GM12873 (cell line): ENCODE results near the gene BABAM2.
A peak's percentile ranks its signal among the peaks of the same experiment; 100 is the strongest.

Experiments
- TF ChIP-seq, protein P1 (sequence below): IDR thresholded peaks from 2 replicates; pipeline ENCODE4 v1.5.1; 2012; ENCODE audit warnings: low read depth, mild to moderate bottlenecking, moderate library complexity, low read length, control low read depth; ENCODE audit not compliant: insufficient read depth; ENCODE audit errors: missing control alignments

Gene BABAM2

DNA sequence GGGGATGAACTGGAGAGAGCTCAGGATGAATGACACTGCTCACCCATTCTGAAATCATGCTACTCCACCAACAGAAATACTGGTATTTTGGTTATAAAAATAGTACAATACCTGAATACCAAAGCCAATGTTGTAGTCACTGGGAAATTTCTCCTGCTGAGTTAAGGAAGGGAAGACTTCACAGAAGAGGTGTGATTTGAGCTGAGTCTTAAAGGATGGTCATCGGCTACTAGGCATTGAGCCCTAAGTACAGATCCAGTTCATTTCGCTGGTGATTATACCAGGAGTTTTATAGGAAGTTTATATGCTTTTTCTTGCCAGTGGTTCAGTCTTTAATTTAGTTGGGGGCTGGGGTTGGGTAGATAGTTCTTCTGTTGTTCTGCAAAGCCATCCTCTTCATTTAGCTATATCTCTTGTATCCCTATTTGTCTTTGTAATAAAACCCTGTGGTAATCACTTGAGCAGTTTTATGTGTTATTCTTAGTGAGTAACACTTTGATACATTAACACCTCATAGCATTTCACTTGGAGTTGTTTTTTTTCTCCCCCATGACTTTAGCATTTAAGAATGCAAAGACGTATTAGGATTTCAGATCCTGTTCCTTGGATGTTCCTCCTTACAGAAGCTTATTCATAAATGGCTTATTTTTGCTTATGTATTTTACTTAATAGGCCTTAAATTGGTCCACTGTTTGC, 262.2 kb downstream of the BABAM2 start:
- TF ChIP-seq, protein P1, sequence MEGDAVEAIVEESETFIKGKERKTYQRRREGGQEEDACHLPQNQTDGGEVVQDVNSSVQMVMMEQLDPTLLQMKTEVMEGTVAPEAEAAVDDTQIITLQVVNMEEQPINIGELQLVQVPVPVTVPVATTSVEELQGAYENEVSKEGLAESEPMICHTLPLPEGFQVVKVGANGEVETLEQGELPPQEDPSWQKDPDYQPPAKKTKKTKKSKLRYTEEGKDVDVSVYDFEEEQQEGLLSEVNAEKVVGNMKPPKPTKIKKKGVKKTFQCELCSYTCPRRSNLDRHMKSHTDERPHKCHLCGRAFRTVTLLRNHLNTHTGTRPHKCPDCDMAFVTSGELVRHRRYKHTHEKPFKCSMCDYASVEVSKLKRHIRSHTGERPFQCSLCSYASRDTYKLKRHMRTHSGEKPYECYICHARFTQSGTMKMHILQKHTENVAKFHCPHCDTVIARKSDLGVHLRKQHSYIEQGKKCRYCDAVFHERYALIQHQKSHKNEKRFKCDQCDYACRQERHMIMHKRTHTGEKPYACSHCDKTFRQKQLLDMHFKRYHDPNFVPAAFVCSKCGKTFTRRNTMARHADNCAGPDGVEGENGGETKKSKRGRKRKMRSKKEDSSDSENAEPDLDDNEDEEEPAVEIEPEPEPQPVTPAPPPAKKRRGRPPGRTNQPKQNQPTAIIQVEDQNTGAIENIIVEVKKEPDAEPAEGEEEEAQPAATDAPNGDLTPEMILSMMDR = no peak

DNA sequence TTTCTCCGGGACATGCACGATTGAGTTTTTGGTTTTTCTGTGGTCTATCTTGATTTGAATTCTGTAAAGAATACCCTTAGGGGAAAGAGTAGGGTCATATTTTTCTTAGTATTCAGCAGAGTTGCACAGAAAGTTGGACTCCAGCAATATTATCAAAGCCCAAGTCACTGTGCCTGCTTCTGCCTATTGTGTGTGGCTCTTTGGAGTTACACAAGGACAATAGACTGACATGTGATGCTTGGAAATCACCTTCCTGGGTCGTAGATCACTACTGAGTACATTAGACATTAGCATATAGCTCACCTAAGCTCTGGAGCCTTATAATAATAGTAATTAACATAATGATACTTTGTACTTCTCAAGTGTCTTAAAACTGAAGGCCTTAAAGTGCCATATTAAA, 263.3 kb downstream of the BABAM2 start:
- TF ChIP-seq, protein P1 = no peak

DNA sequence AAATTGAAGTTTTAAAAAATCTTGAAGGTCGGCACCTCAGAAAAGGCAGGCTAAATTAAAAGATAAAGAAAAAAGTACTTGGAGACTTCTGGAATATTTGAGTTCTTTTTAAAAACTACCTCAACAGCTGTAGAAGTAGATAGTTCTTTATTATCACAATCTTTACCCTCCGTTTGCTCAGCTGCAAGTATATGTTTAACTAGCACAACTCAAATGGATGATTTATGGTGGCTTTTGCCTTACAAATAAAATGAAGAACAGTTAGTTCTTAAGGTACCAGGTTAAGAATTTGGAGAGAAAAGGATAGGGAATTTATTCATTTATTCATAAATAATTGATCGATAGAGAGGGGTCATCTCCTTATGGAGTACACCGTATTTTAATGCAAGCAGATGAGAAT, 264.6 kb downstream of the BABAM2 start:
- TF ChIP-seq, protein P1 = no peak

DNA sequence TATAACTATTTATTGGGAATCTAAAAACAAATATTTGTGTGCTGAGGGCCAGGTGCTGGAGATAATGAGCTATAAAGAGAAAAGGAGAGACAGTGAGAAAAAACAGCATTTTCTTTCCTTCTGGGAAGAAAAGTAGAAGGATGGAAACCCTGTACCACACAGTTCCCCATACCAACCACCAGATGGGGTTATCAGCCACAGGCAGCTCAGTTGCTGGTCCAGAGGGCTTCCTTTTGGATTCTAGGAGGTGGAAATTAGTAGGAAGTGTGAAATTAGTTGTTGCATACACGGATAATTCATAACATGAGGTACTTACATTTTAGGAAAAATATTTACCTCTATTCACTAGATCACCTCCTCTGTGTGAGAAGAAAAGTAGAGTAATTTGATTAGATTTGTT, 265.1 kb downstream of the BABAM2 start:
- TF ChIP-seq, protein P1 = peak; percentile 71

DNA sequence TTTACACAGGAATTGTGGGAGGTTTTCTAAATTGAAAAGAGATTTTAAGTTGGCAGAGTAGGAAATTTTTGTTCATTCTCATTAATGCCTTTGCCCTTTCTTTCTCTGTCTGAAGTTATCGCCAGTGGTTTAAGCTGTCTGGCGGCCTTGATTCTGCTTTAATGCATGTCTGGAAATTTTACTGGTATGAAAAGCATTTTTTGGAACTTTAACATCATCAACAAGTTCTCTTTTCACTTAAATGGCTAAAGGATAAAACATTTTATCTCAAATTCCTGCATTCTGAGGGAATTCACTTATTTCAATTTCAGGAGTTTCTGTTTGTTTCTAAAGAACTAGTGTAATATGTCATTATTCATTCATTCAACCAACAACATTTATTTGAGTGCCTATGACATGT, 268.3 kb downstream of the BABAM2 start:
- TF ChIP-seq, protein P1 = no peak

DNA sequence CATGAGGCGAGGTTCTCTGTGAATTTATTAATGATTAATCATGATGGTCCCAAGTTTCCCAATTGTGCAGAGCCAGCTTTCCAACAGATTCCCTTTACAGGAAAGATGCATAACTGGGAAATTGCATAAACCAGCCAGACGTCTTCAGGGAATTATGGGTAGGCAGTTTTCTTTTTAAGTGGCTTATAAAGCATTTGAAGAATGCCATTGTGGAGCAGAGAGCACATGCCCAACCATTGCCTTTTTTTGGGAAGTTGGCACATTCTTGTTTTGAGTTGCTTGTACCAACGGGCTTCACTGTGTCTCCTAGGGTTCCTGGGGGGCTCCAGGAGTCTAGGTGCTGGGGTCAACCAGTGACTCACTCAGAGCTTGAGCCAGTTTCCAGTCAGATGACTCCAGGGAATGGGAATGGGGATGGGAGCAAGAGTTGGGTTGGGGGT, 270.5 kb downstream of the BABAM2 start:
- TF ChIP-seq, protein P1 = no peak

DNA sequence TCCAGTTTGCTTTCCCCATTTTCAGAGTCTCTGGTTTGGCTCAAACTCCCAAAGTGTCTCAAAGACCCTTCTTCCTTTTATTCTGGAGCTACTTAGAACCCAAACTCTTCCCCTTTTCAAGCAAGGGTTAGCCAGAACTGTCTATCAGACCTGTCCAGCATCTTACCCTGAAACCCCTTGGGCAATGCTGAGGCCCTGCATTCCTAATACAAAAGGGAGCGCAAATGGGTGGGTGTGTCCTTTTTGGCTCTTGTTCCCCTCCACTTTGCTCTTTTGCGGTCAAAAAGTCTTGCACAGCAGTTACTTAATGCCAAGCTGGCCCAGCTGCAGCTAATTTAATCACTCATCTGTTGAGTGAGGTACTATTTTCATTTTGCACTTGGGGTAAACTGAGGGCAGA, 270.9 kb downstream of the BABAM2 start:
- TF ChIP-seq, protein P1 = no peak

DNA sequence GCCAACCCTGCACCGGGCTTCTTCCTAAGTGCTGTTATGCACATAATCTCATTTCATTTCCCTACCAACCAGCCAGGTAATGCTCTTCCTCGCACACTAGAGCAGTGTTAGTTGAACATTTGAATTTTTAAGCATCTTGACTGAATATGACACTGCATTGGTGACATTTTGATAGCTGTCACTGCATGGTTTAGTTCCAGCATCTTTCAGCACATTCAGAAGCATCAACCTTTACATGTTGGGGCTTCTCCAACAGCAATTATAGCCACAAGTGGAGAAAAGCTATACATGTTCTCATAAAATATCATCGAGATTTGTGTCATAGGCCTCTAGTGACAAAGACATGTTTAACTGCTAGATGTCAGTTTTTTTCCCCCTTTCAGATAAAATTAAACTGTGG, 272.0 kb downstream of the BABAM2 start:
- TF ChIP-seq, protein P1 = no peak
